Epidermal melanocyte (primary cell): ENCODE data around the gene TMSB4X.
"Not testable (repeated sequence)": the region's sequence is repeated elsewhere in the genome, so short reads cannot be mapped to it uniquely, and the experiment has no call there.

Experiments
- DNase-seq: peaks from one replicate; pipeline ENCODE4 v3.0.0; 2011; ENCODE audit warnings: low spot score; ENCODE audit not compliant: insufficient read length

TMSB4X gene

DNA sequence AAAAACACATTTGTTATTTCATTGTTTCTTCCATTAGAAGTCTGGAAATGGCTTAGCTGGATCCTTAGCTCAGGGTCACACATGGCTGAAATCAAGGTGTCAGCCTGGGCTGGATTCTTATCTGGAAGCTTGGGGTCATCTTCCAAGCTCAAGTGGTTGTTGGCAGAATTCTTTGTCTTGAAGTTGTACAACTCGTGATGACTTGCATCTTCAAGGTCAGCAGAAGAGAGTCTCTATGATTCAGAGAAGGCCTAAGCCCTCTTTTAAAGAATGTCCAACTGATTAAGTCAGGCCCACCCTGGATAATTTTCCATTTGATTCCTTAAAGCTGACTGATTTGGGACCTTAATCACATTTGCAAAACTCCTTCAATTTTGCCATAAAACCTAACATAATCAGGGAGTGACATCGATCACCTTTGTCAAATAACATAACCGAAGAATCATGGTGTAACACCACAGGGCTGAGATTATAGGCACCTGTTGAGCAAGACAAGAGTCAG lies 22.1 kb downstream of the TMSB4X start:
- no peak for DNase-seq

- no peak for DNase-seq
These were observed 23.2 kb downstream of the TMSB4X start for GRCh38 chrX:12997906-12998687.

GRCh38 chrX:12999422-12999821 lies 24.5 kb downstream of the TMSB4X start:
- no peak for DNase-seq

DNA sequence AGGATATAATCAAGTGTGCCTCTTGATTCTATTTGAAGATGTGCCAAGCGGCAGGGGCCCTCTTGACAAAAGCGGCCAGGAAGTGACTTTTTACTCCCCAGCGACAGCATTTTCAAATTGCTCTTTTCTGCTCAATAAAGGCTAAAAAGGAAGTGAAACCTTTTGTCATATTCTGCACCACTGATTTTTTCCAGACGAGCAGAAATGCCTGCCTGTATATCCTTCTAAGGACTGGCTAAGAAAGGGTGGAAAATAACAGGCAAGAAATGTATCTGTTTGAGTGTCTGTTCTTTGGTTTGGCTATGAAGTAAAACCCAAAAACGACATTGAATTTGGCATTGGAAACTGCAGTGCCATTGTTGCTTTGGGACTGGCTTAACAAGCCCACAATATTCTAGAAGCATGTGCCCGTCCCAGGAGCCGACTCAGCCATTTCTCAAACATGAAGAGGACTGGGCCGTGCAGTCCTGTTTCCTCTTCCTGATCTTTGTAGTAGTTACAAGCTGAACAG lies 25.4 kb downstream of the TMSB4X start:
- no peak for DNase-seq

DNA sequence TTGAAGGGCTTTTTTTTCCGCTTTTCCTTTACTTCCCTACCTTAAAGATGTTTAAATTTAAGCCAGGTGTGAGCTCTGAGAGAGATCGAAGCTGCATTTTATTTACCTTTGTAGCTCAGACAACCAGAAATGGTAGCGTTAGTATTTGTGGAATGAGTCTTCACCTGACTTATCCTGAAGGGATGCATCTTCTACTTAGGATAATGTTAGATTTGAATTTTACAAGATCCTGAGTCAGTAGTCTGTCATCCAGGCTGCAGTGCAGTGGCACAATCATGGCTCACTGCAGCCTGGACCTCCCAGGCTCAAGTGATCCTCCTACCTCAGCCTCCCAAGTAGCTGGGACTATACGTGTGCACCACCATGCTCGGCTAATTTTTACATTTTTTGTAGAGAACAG lies 26.2 kb downstream of the TMSB4X start:
- no peak for DNase-seq

GRCh38 chrX:13001961-13002671 lies 27.2 kb downstream of the TMSB4X start:
- DNase-seq, result no peak

GRCh38 chrX:13005661-13006473 lies 31.0 kb downstream of the TMSB4X start:
- DNase-seq, result no peak

DNA sequence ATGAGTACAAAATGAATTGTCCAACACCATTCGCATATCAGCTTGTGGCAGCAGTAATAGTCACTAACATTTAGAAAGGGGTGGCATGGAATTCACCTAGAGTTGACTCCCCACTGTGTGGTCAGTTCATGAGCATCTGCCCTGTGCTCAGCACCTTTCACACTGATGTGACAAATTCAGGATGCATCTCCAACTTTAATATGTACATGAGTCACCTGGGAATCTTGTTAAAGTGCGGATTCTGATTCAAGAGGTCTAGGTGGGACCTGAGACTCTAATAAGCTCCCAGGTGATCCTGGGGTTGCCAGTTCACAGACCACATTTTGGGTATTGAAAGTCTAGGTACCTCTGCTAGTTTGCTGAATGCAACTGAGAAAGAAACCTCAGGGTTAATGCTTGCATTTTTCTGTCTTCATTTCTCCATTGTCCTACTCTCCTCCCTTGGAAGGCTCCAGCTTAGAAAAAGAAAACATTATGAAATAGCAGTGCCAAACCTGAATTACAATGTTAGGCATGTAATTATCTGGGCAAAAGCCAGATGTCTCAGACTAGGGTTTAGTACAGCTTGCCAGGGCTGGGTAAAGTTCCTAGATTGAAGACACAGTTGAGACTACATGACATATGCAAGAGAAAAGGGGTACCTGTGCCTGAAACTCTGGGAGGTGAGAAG lies 32.7 kb downstream of the TMSB4X start:
- no peak for DNase-seq

GRCh38 chrX:13008189-13008533 lies 33.3 kb downstream of the TMSB4X start:
- DNase-seq, result no peak

- DNase-seq, result no peak
These were observed 33.9 kb downstream of the TMSB4X start for GRCh38 chrX:13008851-13009250.

DNA sequence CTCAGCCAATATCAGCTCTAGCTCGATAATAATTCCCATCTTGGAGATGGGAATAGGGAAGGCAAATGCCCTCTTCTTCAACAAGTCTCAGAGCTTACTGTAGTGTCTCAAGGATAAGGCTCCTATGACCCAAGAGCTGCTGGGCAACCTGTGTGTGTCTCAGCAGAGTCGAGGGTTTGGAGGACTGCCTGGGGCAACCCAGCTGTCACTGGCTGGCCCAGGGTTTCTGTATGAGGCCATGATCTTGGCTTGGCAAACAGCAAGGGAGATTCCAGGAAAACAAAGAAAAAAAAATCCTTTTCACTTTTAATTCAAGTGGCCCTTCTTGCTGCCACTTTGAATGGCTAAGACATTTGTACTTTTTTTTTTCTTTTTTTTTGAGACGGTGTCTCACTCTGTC lies 34.4 kb downstream of the TMSB4X start:
- DNase-seq, result no peak

GRCh38 chrX:13009844-13010243 lies 34.9 kb downstream of the TMSB4X start:
- DNase-seq, result no peak

DNA sequence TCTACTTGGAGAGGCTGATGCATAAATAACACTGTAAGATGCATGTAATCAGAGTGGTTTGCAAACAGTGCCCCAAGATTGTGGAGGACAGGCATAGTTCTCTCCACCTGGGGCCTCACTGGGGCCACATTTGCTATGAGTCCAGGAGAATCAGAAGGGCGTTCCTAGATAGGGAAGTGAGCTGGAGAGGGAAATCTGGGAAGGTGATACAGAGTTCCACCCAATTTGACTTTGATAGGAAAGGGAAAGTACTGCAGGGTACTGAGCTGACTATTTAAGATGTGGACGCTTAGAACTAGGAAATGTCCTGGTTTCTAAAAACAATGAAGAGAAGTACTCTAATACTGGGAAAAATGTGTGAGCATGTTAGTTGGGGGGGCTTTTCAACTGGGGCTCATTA lies 35.6 kb downstream of the TMSB4X start:
- no peak for DNase-seq

- DNase-seq, result no peak
These were observed 38.6 kb downstream of the TMSB4X start for GRCh38 chrX:13013363-13014110.

GRCh38 chrX:13014111-13015096 lies 39.5 kb downstream of the TMSB4X start:
- DNase-seq, result no peak

DNA sequence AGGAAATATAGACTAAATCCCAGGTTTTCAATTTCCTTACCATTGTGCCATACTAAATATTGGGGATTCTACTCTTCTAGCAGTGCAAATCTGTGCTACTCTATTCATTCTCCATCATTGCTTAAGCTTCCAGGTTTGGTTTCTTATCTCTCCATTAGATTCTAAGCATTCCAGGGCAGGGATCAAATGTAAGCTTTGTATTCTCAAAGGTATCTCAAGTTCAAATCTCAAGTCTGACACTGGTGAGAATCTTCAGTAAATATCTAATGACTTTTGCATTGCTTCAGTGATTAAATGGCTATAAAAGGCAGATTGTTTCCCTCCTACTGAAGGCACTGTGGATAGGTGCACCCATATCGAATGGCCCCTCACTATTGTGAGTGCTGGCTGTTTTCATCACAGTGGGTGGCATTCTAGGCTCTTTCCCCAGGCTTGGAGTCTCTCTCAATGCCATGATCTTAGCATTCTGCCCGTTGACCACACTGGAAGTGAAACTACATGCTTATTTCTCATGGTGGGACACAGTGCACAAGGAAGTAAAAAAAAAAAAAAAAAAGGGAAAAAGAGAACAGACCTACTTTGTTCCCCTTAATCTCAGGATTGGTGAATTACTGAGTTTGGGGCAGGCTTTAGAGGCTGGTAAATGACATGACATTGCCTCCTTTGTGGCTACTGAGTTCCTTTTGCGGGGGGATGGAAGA lies 40.8 kb downstream of the TMSB4X start:
- DNase-seq, result peak; percentile 28

- DNase-seq, result not testable (repeated sequence)
These were observed 41.8 kb downstream of the TMSB4X start for GRCh38 chrX:13016731-13017130.

DNA sequence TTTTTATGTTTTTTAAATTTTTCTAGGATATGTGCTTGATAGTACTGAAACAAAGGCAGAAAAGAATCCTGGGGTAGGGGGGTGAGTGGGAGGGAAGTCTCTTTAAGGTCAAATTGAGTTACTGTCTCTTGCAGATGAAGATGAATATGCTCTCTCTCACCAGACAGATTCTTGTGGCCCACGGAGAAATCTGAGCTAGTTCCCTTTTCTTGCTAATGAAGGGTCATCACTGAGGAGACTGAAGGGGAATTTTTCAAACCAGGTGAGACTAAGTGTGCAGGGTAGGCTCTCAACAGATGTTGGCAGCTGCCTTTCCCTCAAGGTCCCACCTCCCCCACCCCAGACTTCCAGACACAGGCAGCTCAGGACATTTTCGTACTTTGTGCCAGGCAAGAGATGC lies 48.0 kb downstream of the TMSB4X start:
- DNase-seq, result no peak

GRCh38 chrX:13023567-13023966 lies 48.7 kb downstream of the TMSB4X start:
- no peak for DNase-seq
